Spleen (tissue), 11 donors: ENCODE results near the gene TRIM71. TPM values are rescaled to one million over a fixed set of nuclear protein-coding genes. Genes with fewer than 3 reads are reported as not detected.

Experiments
- DNase-seq: peaks from one replicate; pipeline ENCODE4 v3.0.0-alpha.2; 2020
- H3K27ac ChIP-seq, 8 donors: fragments of 200-600 bp; sonication (generic) in 7 of 8; 1 replicate in 4 of 8; 2 replicates in 4 of 8; pipeline versions ENCODE4 v1.5.0 to v1.8.0; 2016 to 2021; ENCODE audit warnings: inconsistent platforms in 4 of 8, mild to moderate bottlenecking in 4 of 8, moderate library complexity in 1 of 8
- H3K27me3 ChIP-seq, 7 donors: fragments of 200-600 bp; sonication (generic) in 6 of 7; replicated peaks in 1 of 7; 1 replicate in 4 of 7; 2 replicates in 3 of 7; pipeline versions ENCODE4 v1.5.0 to v1.8.0; 2016 to 2021; ENCODE audit warnings: inconsistent platforms in 3 of 7, mild to moderate bottlenecking in 1 of 7
- H3K36me3 ChIP-seq, 6 donors: fragments of 200-600 bp; sonication (generic) in 5 of 6; 1 replicate in 4 of 6; 2 replicates in 2 of 6; pipeline versions ENCODE4 v1.5.0 to v1.8.0; 2016 to 2021; ENCODE audit warnings: inconsistent platforms in 2 of 6
- H3K4me1 ChIP-seq, 6 donors: fragments of 200-600 bp; sonication (generic) in 5 of 6; 1 replicate in 3 of 6; 2 replicates in 3 of 6; pipeline versions ENCODE4 v1.5.0 to v1.8.0; 2016 to 2021; ENCODE audit warnings: inconsistent platforms in 3 of 6
- H3K4me3 ChIP-seq, 8 donors: fragments of 200-600 bp; sonication (generic) in 7 of 8; 1 replicate in 4 of 8; 2 replicates in 4 of 8; pipeline versions ENCODE4 v1.5.0 to v1.8.0; 2016 to 2021; ENCODE audit warnings: inconsistent platforms in 4 of 8, mild to moderate bottlenecking in 4 of 8, moderate library complexity in 2 of 8
- H3K9me3 ChIP-seq, 8 donors: fragments of 200-600 bp; sonication (generic) in 7 of 8; 1 replicate in 4 of 8; 2 replicates in 4 of 8; pipeline versions ENCODE4 v1.5.0 to v1.8.0; 2016 to 2021; ENCODE audit warnings: inconsistent platforms in 4 of 8
- POLR2A ChIP-seq, 3 donors: fragments of 450-650 bp; IDR thresholded peaks; one replicate each; pipeline ENCODE4 v1.5.1; 2017; ENCODE audit warnings: antibody characterized with exemption in 3 of 3, mild to moderate bottlenecking in 1 of 3
- POLR2AphosphoS5 ChIP-seq, 3 donors: sonication (generic); formaldehyde crosslinking; IDR thresholded peaks; one replicate each; pipeline ENCODE4 v1.5.1; 2017; ENCODE audit warnings: antibody characterized with exemption in 3 of 3
- WGBS, 5 donors: extraction: QIAGEN DNeasy Blood & Tissue Kit in 3 of 5; methylation state at CpG; one replicate each; pipeline versions ENCODE4 v1.1.5 to v1.1.7; 2013 to 2018; 5-methylcytosine and 5-hydroxymethylcytosine counted together
- intact Hi-C: fragments of 100-400 bp; cut with DNase I; formaldehyde crosslinking; loops from one replicate; pipeline ENCODE4 v1.15.0; 2023; ENCODE audit warnings: low total_unique reads
- polyA plus RNA-seq, 3 donors: library from polyadenylated mRNA; stranded (reverse); fragments of 200-250 nt; gene quantifications; one replicate each; pipeline ENCODE4 v1.2.1, GENCODE V29; 2013
- total RNA-seq, 7 donors: library from RNA; depleted of rRNA in 3 of 7; stranded (reverse); fragments of >200 nt in 3 of 7; fragmentation: NEBNext Ultra II Directional in 4 of 7; extraction: Animal tissue kit (Norgen Biotek cat#: 25700) in 4 of 7; gene quantifications; one replicate each; pipeline versions ENCODE4 v1.1.0 to v1.2.1, GENCODE V29; 2016 to 2021
- TF ChIP-seq, protein P1 (sequence below), 11 experiments: fragments of 200-600 bp in 7 of 11; fragments of 450-650 bp in 4 of 11; sonication (generic) in 4 of 11; IDR thresholded peaks in 8 of 11; conservative IDR thresholded peaks in 3 of 11; 1 replicate in 7 of 11; 2 replicates in 4 of 11; pipeline versions ENCODE4 v1.4.0 to v1.8.0; 2016 to 2021; ENCODE audit warnings: antibody characterized with exemption in 11 of 11, inconsistent platforms in 4 of 11, mild to moderate bottlenecking in 1 of 11
- donor health status: healthy with polysubstance abuse.
- donor health status: DM: no; HTN: no; CAD: no; lungs with moderate emphysema.
- donor health status: DM: no; HTN: no; CAD: no.
- donor health status: Bipolar disorder and iron deficiency.
- donor health status: healthy.
- donor health status: DM: no; HTN: no; CAD: no.
- donor health status: DM: yes; HTN: yes; CAD: no.

The TRIM71 gene
- total and polyA plus RNA-seq, 10 donors = under 0.01 to 0.09 (median 0.03) TPM; not detected in 5

DNA sequence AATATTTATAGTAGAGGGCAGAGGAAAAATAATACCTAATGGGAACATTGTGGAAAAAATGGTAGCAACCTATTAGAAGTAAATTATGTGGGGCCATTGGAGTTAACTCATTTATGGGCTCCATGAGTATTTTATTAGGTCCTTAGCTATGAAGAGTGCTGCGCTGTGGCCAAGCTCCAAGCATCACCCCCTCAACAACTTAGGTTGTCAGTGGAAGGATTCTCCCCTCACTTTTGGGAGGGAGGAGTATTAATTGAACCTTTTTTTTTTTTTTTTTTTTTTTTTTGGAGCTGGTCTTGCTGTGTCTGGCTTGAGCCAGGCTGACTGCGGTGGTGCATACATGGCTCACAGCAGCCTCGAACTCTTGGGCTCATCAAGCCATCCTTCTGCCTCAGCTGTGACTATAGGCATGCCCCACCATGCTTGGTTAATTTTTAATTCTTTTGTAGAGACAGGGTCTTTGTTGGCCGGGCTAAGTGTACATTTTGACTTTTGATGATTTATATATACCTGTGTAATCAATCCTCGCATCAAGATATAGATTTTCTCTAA is 45.2 kb downstream of the TRIM71 start:
- Histone ChIP-seq H3K27me3 (no peaks in the 10 kb centered on the region), H3K4me1 (no peaks in the 10 kb centered on the region), H3K27ac (no peak overlapping the region), H3K36me3 (no peaks in the 10 kb centered on the region), H3K9me3 (no peaks in the 10 kb centered on the region), H3K4me3 (no peak overlapping the region)
- 88 to 99% (median 91%) methylated on average over 5 of the region's 5 CpGs for whole genome bisulfite sequencing, 5 donors
- TF ChIP-seq POLR2A (IDR thresholded peaks at IDR 0.05) = no peak
- intact Hi-C loops = no loop called here
- DNase-seq = no peak

DNA sequence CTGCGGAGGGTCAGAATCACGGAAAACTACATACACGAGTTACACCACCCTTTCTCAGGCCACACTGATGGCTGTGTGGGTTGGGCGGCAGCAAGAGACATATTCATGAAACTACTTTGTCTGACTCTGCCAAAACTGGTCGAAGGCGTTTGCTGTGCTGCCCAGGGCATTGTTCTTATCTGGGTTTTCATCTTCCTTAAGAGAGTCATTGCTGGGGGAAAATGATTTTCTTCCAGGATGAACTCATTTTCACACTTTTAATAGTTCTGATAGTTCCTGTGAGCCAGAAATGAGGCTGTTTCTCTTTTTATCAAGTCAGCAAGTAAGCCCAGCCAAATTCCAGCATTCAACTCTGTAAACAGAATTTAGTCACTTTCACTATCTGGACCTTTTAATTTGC is 47.6 kb downstream of the TRIM71 start:
- Histone ChIP-seq H3K27me3 (no peaks in the 10 kb centered on the region), H3K4me3 (no peak overlapping the region), H3K27ac (no peak overlapping the region), H3K4me1 (no peaks in the 10 kb centered on the region), H3K9me3 (no peaks in the 10 kb centered on the region), H3K36me3 (no peaks in the 10 kb centered on the region)
- TF ChIP-seq POLR2AphosphoS5 (IDR thresholded peaks at IDR 0.05) (no peak), POLR2A (IDR thresholded peaks at IDR 0.05) (no peak)
- TF ChIP-seq, protein P1, sequence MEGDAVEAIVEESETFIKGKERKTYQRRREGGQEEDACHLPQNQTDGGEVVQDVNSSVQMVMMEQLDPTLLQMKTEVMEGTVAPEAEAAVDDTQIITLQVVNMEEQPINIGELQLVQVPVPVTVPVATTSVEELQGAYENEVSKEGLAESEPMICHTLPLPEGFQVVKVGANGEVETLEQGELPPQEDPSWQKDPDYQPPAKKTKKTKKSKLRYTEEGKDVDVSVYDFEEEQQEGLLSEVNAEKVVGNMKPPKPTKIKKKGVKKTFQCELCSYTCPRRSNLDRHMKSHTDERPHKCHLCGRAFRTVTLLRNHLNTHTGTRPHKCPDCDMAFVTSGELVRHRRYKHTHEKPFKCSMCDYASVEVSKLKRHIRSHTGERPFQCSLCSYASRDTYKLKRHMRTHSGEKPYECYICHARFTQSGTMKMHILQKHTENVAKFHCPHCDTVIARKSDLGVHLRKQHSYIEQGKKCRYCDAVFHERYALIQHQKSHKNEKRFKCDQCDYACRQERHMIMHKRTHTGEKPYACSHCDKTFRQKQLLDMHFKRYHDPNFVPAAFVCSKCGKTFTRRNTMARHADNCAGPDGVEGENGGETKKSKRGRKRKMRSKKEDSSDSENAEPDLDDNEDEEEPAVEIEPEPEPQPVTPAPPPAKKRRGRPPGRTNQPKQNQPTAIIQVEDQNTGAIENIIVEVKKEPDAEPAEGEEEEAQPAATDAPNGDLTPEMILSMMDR (IDR thresholded peaks at IDR 0.05 in 8 of 11, conservative IDR thresholded peaks at IDR 0.05 in 3 of 11) = no peak
- no peak for DNase-seq
- intact Hi-C loops = no loop called here
- WGBS, 5 donors = 50 to 82% (median 67%) methylated on average over 6 of the region's 6 CpGs

DNA sequence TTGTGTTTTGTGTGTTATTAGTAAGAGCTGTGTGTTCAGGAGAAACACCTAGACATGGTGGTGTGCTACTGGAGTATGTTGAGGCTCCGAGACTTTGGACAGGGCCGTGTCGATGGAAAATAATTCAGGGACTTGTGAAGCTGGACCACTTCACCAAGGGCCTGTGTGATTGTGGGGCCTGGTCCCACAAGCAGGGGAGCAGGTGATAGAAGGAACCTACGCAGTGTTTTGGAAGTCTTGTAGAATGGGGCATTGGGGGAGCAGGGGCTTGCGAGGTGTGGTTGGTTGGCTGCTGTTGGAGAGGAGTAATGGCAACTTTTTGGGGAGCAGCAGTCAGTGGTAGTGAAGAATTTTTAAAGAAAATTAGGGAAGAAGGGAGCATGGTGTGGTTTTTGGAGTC is 48.7 kb downstream of the TRIM71 start:
- no peaks in the 10 kb centered on the region for H3K9me3 ChIP-seq
- intact Hi-C loops = no loop called here
- TF ChIP-seq, protein P1 (IDR thresholded peaks at IDR 0.05 in 8 of 11, conservative IDR thresholded peaks at IDR 0.05 in 3 of 11) = no peak
- TF ChIP-seq POLR2AphosphoS5 (IDR thresholded peaks at IDR 0.05) (no peak), POLR2A (IDR thresholded peaks at IDR 0.05) (no peak)
- H3K36me3 ChIP-seq = no peaks in the 10 kb centered on the region
- no peak for DNase-seq
- no peak overlapping the region for H3K4me3 ChIP-seq
- WGBS, 5 donors = 90 to 98% (median 96%) methylated on average over 5 of the region's 5 CpGs
- no peaks in the 10 kb centered on the region for H3K27me3 ChIP-seq
- no peaks in the 10 kb centered on the region for H3K4me1 ChIP-seq
- no peak overlapping the region for H3K27ac ChIP-seq

DNA sequence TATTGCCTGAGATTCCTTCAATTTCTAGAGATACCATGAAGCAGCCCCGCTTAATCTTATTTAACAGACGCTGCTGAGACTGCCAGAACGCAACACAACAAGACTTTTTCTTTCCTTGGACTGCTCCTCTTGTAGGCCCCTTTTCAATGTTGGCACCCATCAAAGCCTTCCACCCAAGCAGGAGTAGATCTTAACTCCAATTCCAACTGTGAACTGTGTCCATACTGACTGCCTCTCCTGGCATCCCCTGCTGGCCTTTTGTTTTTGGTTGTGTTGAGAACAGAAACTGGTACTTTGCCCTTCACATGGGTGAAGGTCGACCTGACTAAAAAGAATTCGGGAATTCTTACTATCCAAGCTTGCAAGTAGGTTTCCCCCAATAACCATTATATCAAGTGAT is 50.2 kb downstream of the TRIM71 start:
- 93 to 95% (median 93%) methylated on average over 5 of the region's 5 CpGs for WGBS, 5 donors
- TF ChIP-seq POLR2A (IDR thresholded peaks at IDR 0.05) (no peak), POLR2AphosphoS5 (IDR thresholded peaks at IDR 0.05) (no peak)
- TF ChIP-seq, protein P1 (IDR thresholded peaks at IDR 0.05 in 8 of 11, conservative IDR thresholded peaks at IDR 0.05 in 3 of 11) = no peak
- H3K27me3 ChIP-seq = no peaks in the 10 kb centered on the region
- no peaks in the 10 kb centered on the region for H3K4me1 ChIP-seq
- H3K36me3 ChIP-seq = no peaks in the 10 kb centered on the region
- intact Hi-C loops = no loop called here
- H3K27ac ChIP-seq = no peak overlapping the region
- DNase-seq = no peak
- H3K9me3 ChIP-seq = no peaks in the 10 kb centered on the region
- no peak overlapping the region for H3K4me3 ChIP-seq
